ENCODE measurements around the gene FCER1G.

DNA sequence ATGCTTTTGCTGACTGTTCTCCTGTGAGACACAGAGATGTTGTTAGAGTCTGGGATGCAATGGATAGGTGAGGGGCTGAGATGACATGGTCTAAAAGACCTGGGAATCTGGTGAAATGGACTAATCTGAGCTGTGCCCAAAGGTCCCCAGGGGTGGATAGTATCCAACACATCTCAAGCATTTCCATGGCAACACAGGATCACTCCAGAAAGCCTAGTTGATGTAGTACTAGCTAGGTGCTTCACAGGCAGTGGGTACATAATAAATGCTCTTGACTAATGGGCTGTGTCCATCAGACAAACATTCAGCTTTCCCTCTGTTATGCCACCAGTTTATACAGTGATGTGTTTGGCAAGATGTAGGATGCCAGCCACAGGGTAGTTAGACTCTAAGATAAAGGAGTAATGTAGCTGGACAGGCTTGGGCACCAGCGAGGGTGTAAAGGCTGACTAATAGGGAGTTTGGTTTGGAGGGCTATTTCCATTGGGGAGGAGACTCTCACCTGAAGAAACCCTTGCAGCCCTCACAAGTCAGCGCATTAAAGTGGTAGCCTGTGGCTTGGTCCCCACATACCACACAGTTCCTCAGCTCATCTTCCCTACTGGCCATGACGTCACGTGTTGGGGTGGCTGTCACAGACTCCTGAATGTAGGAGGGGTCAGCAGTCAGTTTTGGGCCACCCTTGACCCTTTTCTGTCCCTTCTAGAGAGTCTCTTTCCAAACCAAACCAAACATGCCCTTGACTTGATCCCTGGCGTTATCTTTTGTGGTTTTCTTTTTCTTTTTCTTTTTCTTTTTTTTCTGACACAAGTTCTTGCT lies 21.1 kb downstream of the FCER1G start:
- TF ChIP-seq, protein P1, sequence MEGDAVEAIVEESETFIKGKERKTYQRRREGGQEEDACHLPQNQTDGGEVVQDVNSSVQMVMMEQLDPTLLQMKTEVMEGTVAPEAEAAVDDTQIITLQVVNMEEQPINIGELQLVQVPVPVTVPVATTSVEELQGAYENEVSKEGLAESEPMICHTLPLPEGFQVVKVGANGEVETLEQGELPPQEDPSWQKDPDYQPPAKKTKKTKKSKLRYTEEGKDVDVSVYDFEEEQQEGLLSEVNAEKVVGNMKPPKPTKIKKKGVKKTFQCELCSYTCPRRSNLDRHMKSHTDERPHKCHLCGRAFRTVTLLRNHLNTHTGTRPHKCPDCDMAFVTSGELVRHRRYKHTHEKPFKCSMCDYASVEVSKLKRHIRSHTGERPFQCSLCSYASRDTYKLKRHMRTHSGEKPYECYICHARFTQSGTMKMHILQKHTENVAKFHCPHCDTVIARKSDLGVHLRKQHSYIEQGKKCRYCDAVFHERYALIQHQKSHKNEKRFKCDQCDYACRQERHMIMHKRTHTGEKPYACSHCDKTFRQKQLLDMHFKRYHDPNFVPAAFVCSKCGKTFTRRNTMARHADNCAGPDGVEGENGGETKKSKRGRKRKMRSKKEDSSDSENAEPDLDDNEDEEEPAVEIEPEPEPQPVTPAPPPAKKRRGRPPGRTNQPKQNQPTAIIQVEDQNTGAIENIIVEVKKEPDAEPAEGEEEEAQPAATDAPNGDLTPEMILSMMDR (conservative IDR thresholded peaks at IDR 0.05; ENCODE audit: low read length) = no peak
- no peak for TF ChIP-seq EZH2phosphoT487 (IDR thresholded peaks at IDR 0.05; ENCODE audit: borderline replicate concordance)

All from Loucy (cell line).